ENCODE measurements around the gene PPM1J.

The PPM1J gene

GRCh38 chr1:112686835-112687234 is 28.3 kb downstream of the PPM1J start:
- DNase-seq: no peak

DNA sequence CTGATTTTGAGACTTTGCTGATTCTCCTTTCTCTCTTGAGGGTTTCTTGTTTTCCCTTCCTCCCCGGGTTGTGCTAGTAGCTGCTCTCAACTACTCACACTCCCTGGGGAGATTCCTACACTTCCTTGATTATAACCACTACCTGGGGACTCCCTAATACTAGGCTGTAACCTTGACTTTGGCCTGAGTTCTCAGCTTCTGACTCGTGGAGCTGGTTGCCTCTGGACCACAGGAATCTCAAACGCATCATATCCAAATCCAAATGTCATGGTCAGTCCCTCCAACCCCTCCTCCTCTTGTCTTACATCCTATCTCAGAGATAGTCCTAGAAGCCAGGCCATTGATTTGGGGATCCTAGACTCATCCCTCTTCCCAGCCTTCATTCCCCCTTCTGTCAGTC is 28.7 kb downstream of the PPM1J start:
- DNase-seq: no peak

DNA sequence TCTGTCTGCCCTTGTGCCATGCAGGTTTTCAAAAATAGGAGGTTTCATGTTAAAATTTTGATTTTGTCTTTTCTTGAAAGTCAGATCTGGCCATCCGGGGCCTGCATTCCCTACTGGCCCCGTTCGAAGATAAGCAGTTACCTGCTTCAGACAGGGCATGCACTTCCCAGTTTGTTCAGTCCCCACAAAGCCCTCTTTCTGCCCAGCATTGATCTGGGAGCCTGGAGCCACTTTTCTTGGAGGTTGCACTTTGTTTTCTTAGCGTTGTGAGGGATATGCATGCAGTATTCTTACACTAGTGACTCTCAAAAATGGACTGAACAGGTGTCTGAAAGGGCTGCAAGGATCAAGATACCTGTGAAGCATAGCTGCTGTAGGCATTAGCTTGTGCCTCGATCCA is 29.2 kb downstream of the PPM1J start:
- DNase-seq: no peak

GRCh38 chr1:112678605-112679004 is 36.5 kb downstream of the PPM1J start:
- DNase-seq: no peak

- no peak for DNase-seq
Measured at GRCh38 chr1:112677501-112677900, 37.6 kb downstream of the PPM1J start.

- DNase-seq: no peak
Measured at GRCh38 chr1:112676543-112676942, 38.6 kb downstream of the PPM1J start.

DNA sequence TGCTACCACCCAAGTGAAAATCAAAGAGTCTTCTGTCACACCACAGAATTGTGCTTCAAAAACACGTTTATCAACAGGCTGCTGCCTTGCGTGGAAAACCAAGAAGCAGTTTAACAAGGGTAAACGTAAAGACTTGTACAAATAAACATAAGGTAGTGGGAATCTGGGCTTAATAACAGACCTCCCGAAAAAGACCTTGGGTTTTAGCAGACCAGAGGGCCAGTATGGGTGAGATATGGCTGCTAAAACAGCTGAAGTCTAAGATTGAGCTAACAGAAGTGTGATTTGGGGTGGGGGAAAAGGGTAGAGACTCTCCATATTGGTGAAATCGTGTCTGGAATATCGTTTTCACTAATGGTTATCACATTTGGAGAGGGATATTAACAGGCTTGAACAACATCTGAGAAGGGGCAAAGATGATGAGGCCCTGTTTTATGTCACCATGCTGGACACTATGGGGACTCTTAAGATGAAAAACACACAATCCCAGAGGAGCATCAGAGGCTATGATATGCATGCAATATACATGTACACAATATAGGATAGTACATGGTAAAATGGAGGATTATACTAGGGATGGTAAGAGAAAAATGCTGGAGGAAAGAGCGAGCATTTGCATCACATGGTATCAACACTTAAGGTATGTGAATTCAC is 39.3 kb downstream of the PPM1J start:
- peak; percentile 28 for DNase-seq

DNA sequence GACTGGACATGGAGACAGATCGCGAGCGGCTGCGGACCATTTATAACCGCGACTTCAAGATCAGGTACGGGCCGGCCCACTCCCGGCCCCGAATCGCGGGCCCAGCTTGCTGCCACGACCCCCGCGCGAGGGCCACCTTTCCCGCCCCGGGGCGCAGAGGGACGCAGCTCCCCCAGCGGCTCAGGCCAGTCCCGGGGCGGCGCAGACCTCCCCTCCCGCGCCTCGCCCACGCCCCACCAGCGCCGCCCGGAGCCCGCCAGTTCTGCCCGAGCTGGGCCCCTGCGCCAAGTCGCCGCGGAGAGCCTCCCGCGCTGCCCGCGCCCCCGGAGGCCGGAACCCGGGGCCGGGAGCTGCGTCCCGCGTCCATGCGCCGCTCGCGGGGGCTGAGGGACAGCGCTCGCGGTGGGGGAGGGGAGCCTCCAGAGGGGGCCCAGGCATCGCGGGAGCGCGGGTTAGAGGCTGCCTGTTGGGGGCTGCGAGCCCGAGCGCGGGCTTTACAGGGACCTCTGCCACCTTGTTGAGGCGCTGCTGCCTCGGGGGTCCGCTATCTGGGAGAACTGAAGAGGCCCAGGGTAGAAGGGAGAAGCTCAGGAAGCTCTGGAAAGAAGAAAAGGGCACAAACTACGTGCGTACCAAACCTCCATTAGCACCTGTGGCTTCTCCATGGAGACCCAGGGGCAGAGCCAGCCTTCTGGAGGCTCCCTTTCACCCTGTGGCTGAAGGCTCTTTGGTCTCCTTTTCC is 40.0 kb downstream of the PPM1J start:
- peak; percentile 60 for DNase-seq

DNA sequence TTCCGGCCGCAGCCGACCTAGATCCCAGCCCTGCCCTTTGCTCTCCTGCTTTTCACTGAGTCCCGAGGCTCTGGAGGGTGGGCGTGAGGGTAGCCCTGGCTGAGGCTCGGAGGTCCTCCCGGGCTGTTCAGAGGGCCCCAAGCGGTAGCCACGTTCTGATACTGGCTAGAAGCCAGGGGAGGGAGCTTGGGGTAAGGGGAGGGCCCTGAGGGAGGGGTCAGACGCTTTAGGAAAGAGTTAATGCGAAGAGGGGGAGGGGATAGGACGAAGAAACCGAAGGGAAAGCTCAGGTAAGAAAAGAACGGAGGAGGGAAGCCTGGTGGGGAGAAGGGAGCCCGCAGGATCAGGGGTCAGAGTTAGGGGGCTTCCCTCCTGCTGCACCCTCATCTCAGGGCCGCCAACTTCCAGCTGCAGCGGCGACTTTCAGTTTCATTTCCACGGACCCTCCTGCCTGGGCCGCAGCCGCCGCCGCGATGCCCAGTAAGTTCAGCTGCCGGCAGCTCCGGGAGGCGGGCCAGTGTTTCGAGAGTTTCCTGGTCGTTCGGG is 40.6 kb downstream of the PPM1J start, which contains the start of gene MOV10:
MOV10 (plus strand) TSS at position 220 of the 546 bp plus-strand sequence; CDS start at position 474, 254 bp downstream.
- peak; percentile 53 for DNase-seq

GRCh38 chr1:112673592-112674439 is 41.3 kb downstream of the PPM1J start:
- DNase-seq: peak; percentile 53

DNA sequence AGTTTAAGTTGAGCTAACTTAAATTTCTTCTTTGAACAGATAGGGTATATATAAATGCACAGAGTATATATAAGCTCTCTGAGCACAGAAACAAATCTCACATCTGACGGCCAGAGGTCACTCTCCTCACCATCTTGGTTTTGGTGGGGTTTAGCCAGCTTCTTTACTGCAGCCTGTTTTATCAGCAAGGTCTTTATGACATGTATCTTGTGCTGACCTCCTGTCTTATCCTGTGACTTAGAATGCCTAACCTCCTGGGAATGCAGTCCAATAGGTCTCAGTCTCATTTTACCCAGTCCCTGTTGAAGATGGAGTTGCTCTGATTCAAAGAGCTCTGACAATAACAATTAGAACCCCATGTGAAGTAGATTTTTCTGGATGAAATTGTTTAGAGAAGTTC is 42.3 kb downstream of the PPM1J start:
- no peak for DNase-seq

DNA sequence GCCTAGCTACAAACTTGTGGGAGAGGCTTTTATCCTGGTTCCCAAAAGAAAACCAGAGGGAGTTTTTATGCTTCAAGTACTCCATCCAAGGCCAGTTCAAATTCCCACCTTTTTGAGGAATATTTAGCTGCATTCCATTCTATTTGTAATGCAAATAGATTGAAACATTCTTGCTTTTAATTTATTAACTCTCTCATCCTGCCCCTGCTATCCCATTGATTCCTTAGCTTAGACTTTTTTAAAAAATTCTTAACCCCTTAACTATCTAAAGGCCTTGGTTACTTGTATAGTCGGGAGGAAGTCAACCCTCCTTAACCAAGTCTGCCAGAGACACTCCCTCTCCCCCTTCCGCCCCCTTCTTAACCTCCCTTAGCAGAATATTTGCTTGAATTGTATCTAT is 43.1 kb downstream of the PPM1J start:
- DNase-seq: no peak

- DNase-seq: no peak
Measured at GRCh38 chr1:112666946-112667345, 48.2 kb downstream of the PPM1J start.

GRCh38 chr1:112665857-112666256 is 49.3 kb downstream of the PPM1J start:
- DNase-seq: no peak

All from midbrain (tissue), 1 donor.